IPS-NIHi7 (cell line): ENCODE results near the gene CAMTA1.
A peak's percentile ranks its signal among the peaks of the same experiment; 100 is the strongest.

Experiments
- DNase-seq: peaks from one replicate; pipeline ENCODE4 v3.0.0; 2012; ENCODE audit warnings: mixed read lengths; ENCODE audit errors: extremely low spot score

CAMTA1 gene

GRCh38 chr1:7450838-7451237 is 665.6 kb downstream of the CAMTA1 start:
- DNase-seq = no peak

GRCh38 chr1:7453038-7453437 is 667.8 kb downstream of the CAMTA1 start:
- DNase-seq = no peak

GRCh38 chr1:7454052-7454815 is 669.0 kb downstream of the CAMTA1 start:
- peak; percentile 68 for DNase-seq

GRCh38 chr1:7454895-7455784 is 669.9 kb downstream of the CAMTA1 start:
- no peak for DNase-seq

GRCh38 chr1:7455796-7456721 is 670.8 kb downstream of the CAMTA1 start:
- no peak for DNase-seq

- peak; percentile 45 for DNase-seq
These were observed 671.4 kb downstream of the CAMTA1 start for GRCh38 chr1:7456722-7457082.

GRCh38 chr1:7457811-7458210 is 672.6 kb downstream of the CAMTA1 start:
- no peak for DNase-seq

- DNase-seq = no peak
These were observed 673.7 kb downstream of the CAMTA1 start for GRCh38 chr1:7458946-7459345.

- no peak for DNase-seq
These were observed 674.7 kb downstream of the CAMTA1 start for GRCh38 chr1:7459914-7460313.

- no peak for DNase-seq
These were observed 675.6 kb downstream of the CAMTA1 start for GRCh38 chr1:7460807-7461206.

GRCh38 chr1:7462617-7463016 is 677.4 kb downstream of the CAMTA1 start:
- DNase-seq = no peak

GRCh38 chr1:7463526-7463925 is 678.3 kb downstream of the CAMTA1 start:
- DNase-seq = no peak

GRCh38 chr1:7464736-7465135 is 679.5 kb downstream of the CAMTA1 start:
- no peak for DNase-seq

- DNase-seq = no peak
These were observed 682.4 kb downstream of the CAMTA1 start for GRCh38 chr1:7467476-7468175.

- no peak for DNase-seq
These were observed 683.0 kb downstream of the CAMTA1 start for GRCh38 chr1:7468248-7468647.

GRCh38 chr1:7469255-7469938 is 684.1 kb downstream of the CAMTA1 start:
- DNase-seq = no peak

- DNase-seq = no peak
These were observed 685.8 kb downstream of the CAMTA1 start for GRCh38 chr1:7470904-7471638.

GRCh38 chr1:7471836-7472235 is 686.6 kb downstream of the CAMTA1 start:
- no peak for DNase-seq

GRCh38 chr1:7473223-7474142 is 688.2 kb downstream of the CAMTA1 start:
- no peak for DNase-seq
